Uterus (tissue), 4 donors: ENCODE results near the gene NDUFB8. TPM values are rescaled to one million over a fixed set of nuclear protein-coding genes. Genes with fewer than 3 reads are reported as not detected.
A peak's percentile ranks its signal among the peaks of the same experiment; 100 is the strongest.

Experiments
- DNase-seq, 2 donors: peaks; one replicate each; pipeline ENCODE4 v3.0.0-alpha.2; 2019 to 2020
- H3K27ac ChIP-seq, 2 donors: fragments of 200-600 bp; sonication (generic); 1 replicate in 1 of 2; 2 replicates in 1 of 2; pipeline ENCODE4 v1.5.1; 2016 to 2018
- H3K27me3 ChIP-seq, 2 donors: fragments of 200-600 bp; sonication (generic); one replicate each; pipeline ENCODE4 v1.5.1; 2018 to 2019; ENCODE audit warnings: control low read depth in 1 of 2
- H3K36me3 ChIP-seq, 2 donors: fragments of 200-600 bp; sonication (generic); one replicate each; pipeline ENCODE4 v1.5.1; 2019; ENCODE audit warnings: control low read depth in 1 of 2
- H3K4me1 ChIP-seq, 2 donors: fragments of 200-600 bp; sonication (generic); one replicate each; pipeline ENCODE4 v1.5.1; 2018 to 2019; ENCODE audit warnings: control low read depth in 1 of 2
- H3K4me3 ChIP-seq, 2 donors: fragments of 200-600 bp; sonication (generic); 1 replicate in 1 of 2; 2 replicates in 1 of 2; pipeline ENCODE4 v1.5.1; 2018 to 2019; ENCODE audit warnings: mild to moderate bottlenecking in 1 of 2
- H3K9me3 ChIP-seq, 2 donors: fragments of 200-600 bp; sonication (generic); one replicate each; pipeline ENCODE4 v1.5.1; 2019; ENCODE audit warnings: control low read depth in 1 of 2
- CTCF ChIP-seq, 4 experiments: fragments of 200-600 bp in 2 of 4; fragments of 450-650 bp in 2 of 4; sonication (generic) in 2 of 4; IDR thresholded peaks; one replicate each; pipeline ENCODE4 v1.5.1; 2016 to 2019; ENCODE audit warnings: antibody characterized with exemption in 4 of 4, mild to moderate bottlenecking in 2 of 4, moderate library complexity in 1 of 4
- POLR2A ChIP-seq, 2 donors: fragments of 450-650 bp; IDR thresholded peaks; one replicate each; pipeline ENCODE4 v1.6.1; 2016; ENCODE audit warnings: antibody characterized with exemption in 2 of 2, mild to moderate bottlenecking in 1 of 2, moderate library complexity in 1 of 2
- intact Hi-C: fragments of 100-400 bp; cut with DNase I; formaldehyde crosslinking; loops from one replicate; pipeline ENCODE4 v1.15.1; 2023; ENCODE audit warnings: low total_unique reads
- total RNA-seq, 4 donors: library from RNA; depleted of rRNA in 3 of 4; stranded (reverse); fragments of >200 nt in 3 of 4; gene quantifications; one replicate each; pipeline versions ENCODE4 v1.1.0 to v1.2.4, GENCODE V29; 2014 to 2023
- donor health status: DM: yes; HTN: yes; CAD: no.

NDUFB8 gene
- total RNA-seq, 4 donors from 2014 or later: 78.3 to 134 (median 111) TPM

DNA sequence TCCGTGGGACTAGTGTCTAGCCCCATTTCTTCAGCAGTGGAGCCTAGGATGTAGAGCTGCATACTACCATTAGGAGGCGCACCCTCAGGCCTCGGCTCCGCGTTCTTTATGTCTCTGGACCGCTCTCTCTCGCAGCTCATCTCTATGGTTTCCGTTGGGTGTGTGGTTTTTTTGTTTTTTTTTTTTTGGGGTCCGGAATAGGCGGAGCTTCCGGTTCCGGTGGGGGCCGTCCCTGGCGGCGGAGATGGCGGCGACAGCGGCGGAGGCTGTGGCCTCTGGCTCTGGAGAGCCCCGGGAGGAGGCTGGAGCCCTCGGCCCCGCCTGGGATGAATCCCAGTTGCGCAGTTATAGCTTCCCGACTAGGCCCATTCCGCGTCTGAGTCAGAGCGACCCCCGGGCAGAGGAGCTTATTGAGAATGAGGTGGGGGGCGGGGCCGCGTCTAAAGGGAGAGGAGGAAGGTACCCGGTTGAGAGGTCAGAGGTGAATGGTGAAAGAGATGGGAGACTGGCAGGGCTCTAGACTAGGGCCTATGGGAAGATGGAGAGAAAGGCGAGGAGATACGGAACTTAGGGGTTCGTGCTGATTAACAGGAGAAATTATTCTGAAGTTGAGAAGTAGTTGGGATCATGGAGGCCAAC, 6.2 kb upstream of the NDUFB8 start, which contains the start of gene HIF1AN:
Gene HIF1AN (plus strand): TSS at position 229 of the 639 bp plus-strand sequence. CDS start 16 bp downstream, at position 245.
- peak; percentile 87 to 93 for DNase-seq
- Histone ChIP-seq H3K4me3 (peak within 1 kb of the TSS; percentile 62 to 93), H3K4me1 (peaks cover 0 to 13% of the 10 kb centered on the region in 2 donors), H3K9me3 (no peaks in the 10 kb centered on the region), H3K27me3 (no peaks in the 10 kb centered on the region), H3K27ac (peak within 1 kb of the TSS; percentile 77 to 79), H3K36me3 (no peaks in the 10 kb centered on the region)
- intact Hi-C loops: no loop called here
- TF ChIP-seq CTCF (IDR thresholded peaks at IDR 0.05): peak; percentile 81 to 95 (median 93)
- peak in 1 of 2 donors; percentile 73 for TF ChIP-seq POLR2A (IDR thresholded peaks at IDR 0.05)

DNA sequence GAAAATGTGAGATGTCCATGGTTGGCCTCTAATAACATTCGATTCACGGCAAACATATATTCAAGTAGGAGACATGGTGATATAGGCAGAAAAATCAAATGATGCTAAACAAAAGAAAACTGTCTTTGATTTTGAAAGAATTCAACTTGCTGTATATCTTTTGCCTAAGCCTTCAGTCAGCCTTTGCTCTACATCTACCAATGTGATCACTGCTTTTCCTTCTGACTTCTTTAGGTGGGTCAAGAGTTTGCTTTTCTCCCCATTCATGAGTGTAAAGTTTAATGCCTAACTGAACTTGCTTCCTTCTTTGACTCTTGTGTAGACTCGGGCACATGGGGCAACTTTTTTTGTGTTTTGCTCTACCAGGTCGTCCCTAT, 5.7 kb upstream of the NDUFB8 start:
- no peak for DNase-seq
- H3K27me3 ChIP-seq: no peaks in the 10 kb centered on the region
- no peaks in the 10 kb centered on the region for H3K36me3 ChIP-seq
- intact Hi-C loops: no loop called here
- TF ChIP-seq CTCF (IDR thresholded peaks at IDR 0.05) (no peak), POLR2A (IDR thresholded peaks at IDR 0.05) (no peak)
- peak overlapping the region; percentile 77 to 79 for H3K27ac ChIP-seq
- H3K4me3 ChIP-seq: peak overlapping the region; percentile 62 to 93
- no peaks in the 10 kb centered on the region for H3K9me3 ChIP-seq
- H3K4me1 ChIP-seq: peaks cover 0 to 13% of the 10 kb centered on the region in 2 donors

DNA sequence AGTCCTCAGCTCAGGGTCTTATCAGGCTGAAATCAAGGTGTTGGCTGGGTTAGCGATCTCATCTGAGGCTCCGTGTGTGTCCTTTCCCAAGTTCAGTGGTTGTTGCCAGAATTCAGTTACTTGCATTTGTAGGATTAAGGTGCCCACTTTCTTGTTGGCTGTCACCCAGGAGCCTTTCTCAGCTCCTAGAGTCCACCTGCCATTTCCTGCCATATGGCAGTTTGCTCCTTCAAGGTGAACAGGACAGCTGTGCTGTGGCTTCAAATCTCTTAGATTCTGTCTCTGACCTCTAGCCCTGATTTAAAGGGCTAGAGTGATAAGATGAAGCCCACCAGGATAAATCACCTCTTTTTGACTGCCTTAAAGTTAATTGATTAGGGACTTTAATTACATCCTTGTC, 5.1 kb upstream of the NDUFB8 start:
- Histone ChIP-seq H3K36me3 (no peaks in the 10 kb centered on the region), H3K4me1 (peaks cover 0 to 13% of the 10 kb centered on the region in 2 donors), H3K4me3 (no peak overlapping the region), H3K27me3 (no peaks in the 10 kb centered on the region), H3K9me3 (no peaks in the 10 kb centered on the region), H3K27ac (peak overlapping the region in 1 of 2 donors; percentile 77)
- DNase-seq: no peak
- intact Hi-C loops: no loop called here
- TF ChIP-seq CTCF (IDR thresholded peaks at IDR 0.05): no peak
- no peak for TF ChIP-seq POLR2A (IDR thresholded peaks at IDR 0.05)

DNA sequence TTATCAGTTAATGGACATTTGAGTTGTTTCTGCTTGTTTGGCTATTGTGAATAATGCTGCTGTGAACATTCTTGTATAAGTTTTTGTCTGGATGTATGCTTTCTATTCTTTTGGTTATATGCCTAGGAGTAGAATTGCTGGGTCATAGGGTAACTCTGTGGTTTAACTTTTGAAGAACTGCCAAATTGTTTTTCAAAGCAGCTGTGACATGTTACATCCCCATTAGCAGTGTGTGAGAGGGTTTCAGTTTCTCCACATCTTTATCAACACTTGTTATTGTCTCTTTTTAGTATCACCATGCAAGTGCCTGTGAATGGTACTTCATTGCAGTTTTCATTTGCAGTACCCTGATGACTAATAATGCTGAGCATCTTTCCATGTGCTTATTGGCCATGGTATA, 2.1 kb upstream of the NDUFB8 start:
- Histone ChIP-seq H3K9me3 (no peaks in the 10 kb centered on the region), H3K4me3 (no peak overlapping the region), H3K4me1 (peaks cover 0 to 8% of the 10 kb centered on the region in 2 donors), H3K27ac (no peak overlapping the region), H3K36me3 (no peaks in the 10 kb centered on the region), H3K27me3 (no peaks in the 10 kb centered on the region)
- no peak for TF ChIP-seq POLR2A (IDR thresholded peaks at IDR 0.05)
- no peak for TF ChIP-seq CTCF (IDR thresholded peaks at IDR 0.05)
- intact Hi-C loops: no loop called here
- no peak for DNase-seq

- peak overlapping the region; percentile 81 to 88 for H3K27ac ChIP-seq
- no peaks in the 10 kb centered on the region for H3K9me3 ChIP-seq
- no peaks in the 10 kb centered on the region for H3K27me3 ChIP-seq
- TF ChIP-seq CTCF (IDR thresholded peaks at IDR 0.05) (no peak), POLR2A (IDR thresholded peaks at IDR 0.05) (no peak)
- peak overlapping the region; percentile 88 to 96 for H3K4me3 ChIP-seq
- DNase-seq: no peak
- H3K36me3 ChIP-seq: no peaks in the 10 kb centered on the region
- H3K4me1 ChIP-seq: no peaks in the 10 kb centered on the region
- intact Hi-C loops: no loop called here
These were observed 673 bp downstream of the NDUFB8 start for GRCh38 chr10:100528921-100529474.
